ENCODE results near the gene NMRK1.

GRCh38 chr9:75131700-75132099 is 43.7 kb upstream of the NMRK1 start:
- TF ChIP-seq CTCF (conservative IDR thresholded peaks at IDR 0.05 in 1 of 2, IDR thresholded peaks at IDR 0.05 in 1 of 2; ENCODE audit: extremely low read depth in 1 of 2, insufficient read depth in 1 of 2, low read depth in 1 of 2, low read length in 2 of 2) (no peak), EZH2 (IDR thresholded peaks at IDR 0.05; ENCODE audit: borderline replicate concordance, low read length) (no peak)
